WTC11 (cell line): ENCODE data around the gene ST3GAL5. TPM values are rescaled to one million over a fixed set of nuclear protein-coding genes. Genes with fewer than 3 reads are reported as not detected.
A peak's percentile ranks its signal among the peaks of the same experiment; 100 is the strongest.

Experiments used
- ATAC-seq: fragments of 200-7000 bp; cut with Tn5 transposase; 2 replicates; pipeline ENCODE4 v1.10.0; 2021; ENCODE audit warnings: mild to moderate bottlenecking, moderate library complexity
- CTCF ChIA-PET: fragments of 300-600 bp; sonication (Branson Sonifier 250); formaldehyde crosslinking; loops from one replicate; lab custom pipeline; 2021; ENCODE audit warnings: antibody characterized with exemption; lab: Charles Lee
- POLR2A ChIA-PET: fragments of 350-600 bp; sonication (Branson Sonifier 250); formaldehyde crosslinking; loops from one replicate; lab custom pipeline; 2021; ENCODE audit warnings: antibody characterized with exemption; lab: Charles Lee
- DNase-seq: peaks from one replicate; pipeline ENCODE4 v3.0.0; 2021; ENCODE audit warnings: low spot score
- H3K27ac Mint-ChIP-seq: 2 replicates; pipeline ENCODE4 v1.8.0; 2021; ENCODE audit warnings: mixed read lengths
- H3K27me3 Mint-ChIP-seq: 2 replicates; pipeline ENCODE4 v1.8.0; 2021; ENCODE audit warnings: low read depth, mild to moderate bottlenecking, moderate library complexity, mixed read lengths
- H3K36me3 Mint-ChIP-seq: 2 replicates; pipeline ENCODE4 v1.8.0; 2021; ENCODE audit warnings: mixed read lengths
- H3K4me1 Mint-ChIP-seq: 2 replicates; pipeline ENCODE4 v1.8.0; 2022; ENCODE audit warnings: mixed read lengths
- H3K4me3 Mint-ChIP-seq: 2 replicates; pipeline ENCODE4 v1.8.0; 2021; ENCODE audit warnings: mild to moderate bottlenecking, moderate library complexity, mixed read lengths
- H3K9me3 Mint-ChIP-seq: 2 replicates; pipeline ENCODE4 v1.8.0; 2021; ENCODE audit warnings: mixed read lengths
- AFF4 ChIP-seq: sonication (generic); formaldehyde crosslinking; IDR thresholded peaks from 2 replicates; pipeline ENCODE4 v1.8.1; 2023; ENCODE audit warnings: mild to moderate bottlenecking, missing genetic modification reagents, borderline replicate concordance
- ARID4B ChIP-seq: sonication (generic); formaldehyde crosslinking; IDR thresholded peaks from 2 replicates; pipeline ENCODE4 v1.8.0; 2023; ENCODE audit warnings: missing genetic modification reagents, mild to moderate bottlenecking, borderline replicate concordance
- ATF3 ChIP-seq: sonication (generic); formaldehyde crosslinking; conservative IDR thresholded peaks from 2 replicates; pipeline ENCODE4 v1.8.1; 2022; ENCODE audit warnings: mild to moderate bottlenecking, missing genetic modification reagents
- CREB1 ChIP-seq: sonication (generic); formaldehyde crosslinking; IDR thresholded peaks from 2 replicates; pipeline ENCODE4 v1.8.0; 2023; ENCODE audit warnings: mild to moderate bottlenecking, missing genetic modification reagents
- EMX1 ChIP-seq: fragments of 250-450 bp; sonication (Bioruptor Pico); IDR thresholded peaks from 2 replicates; pipeline ENCODE4 v1.8.0; 2021; ENCODE audit warnings: mild to moderate bottlenecking
- ERG ChIP-seq: fragments of 250-450 bp; sonication (Bioruptor Pico); IDR thresholded peaks from 2 replicates; pipeline ENCODE4 v1.8.0; 2021; ENCODE audit warnings: mild to moderate bottlenecking
- ESRRA ChIP-seq: sonication (generic); formaldehyde crosslinking; IDR thresholded peaks from 2 replicates; pipeline ENCODE4 v1.8.1; 2022; ENCODE audit warnings: mild to moderate bottlenecking, missing genetic modification reagents, borderline replicate concordance
- FOXP4 ChIP-seq: sonication (generic); formaldehyde crosslinking; IDR thresholded peaks from 2 replicates; pipeline ENCODE4 v1.8.0; 2022; ENCODE audit warnings: mild to moderate bottlenecking, missing genetic modification reagents
- MLX ChIP-seq: sonication (generic); formaldehyde crosslinking; IDR thresholded peaks from 2 replicates; pipeline ENCODE4 v1.8.1; 2023; ENCODE audit warnings: mild to moderate bottlenecking, missing genetic modification reagents, moderate library complexity
- NFE2L1 ChIP-seq: sonication (generic); formaldehyde crosslinking; IDR thresholded peaks from 2 replicates; pipeline ENCODE4 v1.8.1; 2023; ENCODE audit warnings: missing genetic modification reagents
- NFYB ChIP-seq: sonication (generic); formaldehyde crosslinking; conservative IDR thresholded peaks from 2 replicates; pipeline ENCODE4 v1.8.0; 2022; ENCODE audit warnings: low read depth, missing genetic modification reagents
- SMAD4 ChIP-seq: sonication (generic); formaldehyde crosslinking; IDR thresholded peaks from 2 replicates; pipeline ENCODE4 v1.8.0; 2022; ENCODE audit warnings: mild to moderate bottlenecking, missing genetic modification reagents
- SOX15 ChIP-seq: fragments of 250-450 bp; sonication (Bioruptor Pico); IDR thresholded peaks from 2 replicates; pipeline ENCODE4 v1.9.0; 2021; ENCODE audit warnings: mild to moderate bottlenecking
- SP1 ChIP-seq: sonication (generic); formaldehyde crosslinking; conservative IDR thresholded peaks from 2 replicates; pipeline ENCODE4 v1.8.1; 2022; ENCODE audit warnings: missing genetic modification reagents
- ZNF219 ChIP-seq: sonication (generic); formaldehyde crosslinking; IDR thresholded peaks from 2 replicates; pipeline ENCODE4 v1.8.0; 2023; ENCODE audit warnings: missing genetic modification reagents, mild to moderate bottlenecking, borderline replicate concordance
- ZNF416 ChIP-seq: fragments of 250-450 bp; sonication (Bioruptor Pico); IDR thresholded peaks from 2 replicates; pipeline ENCODE4 v1.9.0; 2021; ENCODE audit warnings: mild to moderate bottlenecking, inconsistent platforms
- ZNF425 ChIP-seq: fragments of 250-450 bp; sonication (Bioruptor Pico); conservative IDR thresholded peaks from 2 replicates; pipeline ENCODE4 v1.9.0; 2021; ENCODE audit warnings: mild to moderate bottlenecking
- total RNA-seq: library from RNA; stranded (reverse); gene quantifications from 3 replicates; pipeline ENCODE4 v1.2.3, GENCODE V29; 2021

ST3GAL5 gene
- total RNA-seq, 1 experiment from 2014 or later, result 5.9 TPM

- ATAC-seq, result no peak
- TF ChIP-seq ESRRA (CRISPR knock-in tag) (no peak), AFF4 (CRISPR knock-in tag) (no peak), ARID4B (no peak)
- no peaks in the 10 kb centered on the region for H3K4me1 Mint-ChIP-seq
- H3K36me3 Mint-ChIP-seq, result peaks cover under 1% of the 10 kb centered on the region; the same call in 1 of the 2 replicates
- ChIA-PET POLR2A (no interaction called here), CTCF (interaction anchor here (1.0 to 3.0 kb wide), 4 partner anchors 14 to 124 kb away, joined by 4 to 17 read pairs (median 7); partner anchors contain the start of gene ST3GAL5)
- no peak overlapping the region for H3K27ac Mint-ChIP-seq
- no peaks in the 10 kb centered on the region for H3K9me3 Mint-ChIP-seq
- no peak overlapping the region for H3K4me3 Mint-ChIP-seq
- no peaks in the 10 kb centered on the region for H3K27me3 Mint-ChIP-seq
- DNase-seq, result no peak
Measured at GRCh38 chr2:85852152-85852840, 36.5 kb downstream of the ST3GAL5 start.

GRCh38 chr2:85851253-85852151 is 37.3 kb downstream of the ST3GAL5 start:
- no peaks in the 10 kb centered on the region for H3K4me1 Mint-ChIP-seq
- ATAC-seq (no peak), DNase-seq (no peak)
- H3K27ac Mint-ChIP-seq, result peak overlapping the region; percentile 46; the same call in 1 of the 2 replicates
- H3K27me3 Mint-ChIP-seq, result no peaks in the 10 kb centered on the region
- H3K36me3 Mint-ChIP-seq, result peaks cover 2% of the 10 kb centered on the region; the same call in 1 of the 2 replicates
- POLR2A ChIA-PET, result no interaction called here
- CTCF ChIA-PET, result interaction anchor here (1.0 to 3.0 kb wide), 4 partner anchors 13 to 123 kb away, joined by 4 to 17 read pairs (median 7); partner anchors contain the start of gene ST3GAL5
- H3K9me3 Mint-ChIP-seq, result no peaks in the 10 kb centered on the region
- H3K4me3 Mint-ChIP-seq, result no peak overlapping the region
- TF ChIP-seq SOX15, result no peak
- TF ChIP-seq SMAD4 (CRISPR knock-in tag), result no peak
- no peak for TF ChIP-seq MLX (CRISPR knock-in tag)
- no peak for TF ChIP-seq ZNF416 (CRISPR knock-in tag)
- TF ChIP-seq EMX1, result no peak
- no peak for TF ChIP-seq CREB1 (CRISPR knock-in tag)
- TF ChIP-seq ATF3 (CRISPR knock-in tag), result no peak
- no peak for TF ChIP-seq SP1 (CRISPR knock-in tag)
- TF ChIP-seq FOXP4 (CRISPR knock-in tag), result no peak
- TF ChIP-seq ZNF425 (CRISPR knock-in tag), result no peak
- no peak for TF ChIP-seq NFYB
- TF ChIP-seq ERG (CRISPR knock-in tag), result no peak
- TF ChIP-seq ZNF219 (CRISPR knock-in tag), result no peak
- TF ChIP-seq NFE2L1 (CRISPR knock-in tag), result no peak
